Measurements from ENCODE around the gene DHX34.

The DHX34 gene

GRCh38 chr19:47315125-47315821 is 33.8 kb upstream of the DHX34 start:
- TF ChIP-seq CTCF (conservative IDR thresholded peaks at IDR 0.05; ENCODE audit: low read depth, low read length): no peak
- DNase-seq (ENCODE audit: low read depth): peak; percentile 55
- H3K4me3 ChIP-seq (ENCODE audit: low read length): no peak overlapping the region

- no peak overlapping the region for H3K4me3 ChIP-seq (ENCODE audit: low read length)
- no peak for TF ChIP-seq CTCF (conservative IDR thresholded peaks at IDR 0.05; ENCODE audit: low read depth, low read length)
- DNase-seq (ENCODE audit: low read depth): no peak
These were observed 32.6 kb upstream of the DHX34 start for GRCh38 chr19:47316513-47316912.

- no peak for DNase-seq (ENCODE audit: low read depth)
- H3K4me3 ChIP-seq (ENCODE audit: low read length): no peak overlapping the region
- no peak for TF ChIP-seq CTCF (conservative IDR thresholded peaks at IDR 0.05; ENCODE audit: low read depth, low read length)
These were observed 28.9 kb upstream of the DHX34 start for GRCh38 chr19:47319923-47320871.

- DNase-seq (ENCODE audit: low read depth): no peak
- no peak for TF ChIP-seq CTCF (conservative IDR thresholded peaks at IDR 0.05; ENCODE audit: low read depth, low read length)
- H3K4me3 ChIP-seq (ENCODE audit: low read length): no peak overlapping the region
These were observed 27.5 kb upstream of the DHX34 start for GRCh38 chr19:47321630-47322029.

GRCh38 chr19:47322058-47322457 is 27.1 kb upstream of the DHX34 start:
- H3K4me3 ChIP-seq (ENCODE audit: low read length): no peak overlapping the region
- TF ChIP-seq CTCF (conservative IDR thresholded peaks at IDR 0.05; ENCODE audit: low read depth, low read length): no peak
- DNase-seq (ENCODE audit: low read depth): no peak

GRCh38 chr19:47323409-47323808 is 25.7 kb upstream of the DHX34 start:
- DNase-seq (ENCODE audit: low read depth): no peak
- no peak overlapping the region for H3K4me3 ChIP-seq (ENCODE audit: low read length)
- no peak for TF ChIP-seq CTCF (conservative IDR thresholded peaks at IDR 0.05; ENCODE audit: low read depth, low read length)
